Measurements from ENCODE around the gene LCAT. TPM values are rescaled to one million over a fixed set of nuclear protein-coding genes. Genes with fewer than 3 reads are reported as not detected.

LCAT gene
- total and polyA plus RNA-seq, 2 experiments from 2014 or later: 5.3 to 15.9 TPM

DNA sequence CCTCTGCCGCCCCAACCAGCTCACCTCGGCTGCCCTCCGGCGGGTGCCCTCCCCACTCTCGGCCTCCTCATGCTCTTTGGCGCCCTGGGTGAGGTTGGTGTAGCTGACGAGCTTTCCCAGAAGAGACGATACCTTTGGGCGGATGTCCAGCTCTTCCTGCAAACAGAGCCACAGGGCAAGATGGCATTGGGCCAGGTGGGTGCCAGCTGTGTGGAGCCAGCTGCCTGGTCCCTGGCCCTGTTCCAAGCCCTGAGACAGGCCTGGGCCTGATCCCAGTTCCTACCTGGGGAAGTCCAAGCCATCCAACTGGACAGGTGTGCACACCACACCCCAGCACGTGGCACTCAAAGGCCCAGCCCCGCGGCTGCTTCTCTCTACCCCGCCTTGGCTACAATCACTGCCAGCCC, 17.6 kb upstream of the LCAT start:
- Histone ChIP-seq H3K9me2 (ENCODE audit: insufficient read depth) (no peaks in the 10 kb centered on the region), H3K79me2 (ENCODE audit: insufficient read depth) (peaks cover 100% of the 10 kb centered on the region), H3K27me3 (replicated peaks; ENCODE audit: insufficient read depth) (no peaks in the 10 kb centered on the region), H3K4me3 (no peak overlapping the region), H3K9me3 (ENCODE audit: low read depth) (no peaks in the 10 kb centered on the region), H3K9ac (no peak overlapping the region), H4K20me1 (ENCODE audit: insufficient read depth) (0 out of 2 replicates have a peak, but pooled peaks cover 3% of the 10 kb centered on the region), H3K4me1 (ENCODE audit: insufficient read depth) (peaks cover 33% of the 10 kb centered on the region), H3K27ac (no peak overlapping the region), H2AFZ (no peak overlapping the region), H3K36me3 (ENCODE audit: low read depth) (peaks cover 30% of the 10 kb centered on the region), H3K4me2 (ENCODE audit: unreplicated experiment) (no peak overlapping the region), H3F3A (ENCODE audit: insufficient read depth) (peaks cover 16% of the 10 kb centered on the region)
- TF ChIP-seq EZH2phosphoT487 (IDR thresholded peaks at IDR 0.05; ENCODE audit: insufficient read depth, low read depth) (no peak), EZH2 (IDR thresholded peaks at IDR 0.05; ENCODE audit: insufficient read depth, poor library complexity, severe bottlenecking) (no peak)
- in situ Hi-C loops (cut with MboI): no loop called here
- DNase-seq: no peak
- 93 to 94% methylated on average over 13 of the region's 13 CpGs for WGBS, 2 experiments (ENCODE audit: low coverage in 1 of 2, low lambda C conversion rate in 2 of 2, missing lambda C conversion rate in 2 of 2)

DNA sequence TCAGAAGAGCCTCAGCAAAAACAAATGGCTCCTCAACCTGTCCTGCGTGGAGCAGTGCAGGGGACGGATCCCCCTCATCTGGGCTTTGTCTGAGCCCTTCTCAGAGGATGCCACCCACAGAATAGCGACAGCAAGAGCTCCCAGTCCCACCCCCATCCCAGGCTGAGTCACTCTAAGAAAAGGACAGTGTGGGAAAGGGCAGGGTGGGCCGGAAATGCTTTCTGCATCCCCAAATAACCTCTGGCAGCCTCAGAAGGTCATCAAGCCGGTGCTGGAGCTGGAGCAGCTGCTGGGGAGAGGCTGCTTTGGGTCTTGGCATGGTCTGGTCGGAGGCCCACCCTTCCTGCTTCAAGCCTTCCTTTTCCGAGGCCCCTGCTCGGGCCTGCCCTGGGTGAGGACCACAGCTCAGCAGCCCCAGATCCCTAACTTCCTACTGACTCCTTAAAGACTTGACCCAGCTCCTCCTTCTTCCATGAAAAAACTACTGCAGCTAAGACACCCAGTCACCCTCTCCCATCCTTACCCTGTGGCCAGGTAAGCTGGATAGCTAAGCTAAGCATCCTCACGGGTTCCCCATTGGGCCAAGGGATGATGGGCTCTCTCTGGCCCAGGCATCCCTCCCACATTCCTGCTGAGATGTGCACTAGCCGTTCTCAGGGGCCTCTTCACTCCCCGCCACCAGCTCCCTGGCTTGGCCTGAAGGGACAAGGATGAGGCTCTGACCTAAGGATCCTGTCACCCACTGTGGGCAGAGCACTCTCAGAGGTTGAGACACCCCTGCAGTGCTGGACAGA, 15.8 kb upstream of the LCAT start:
- peak overlapping the region; percentile 55 for H3K9ac ChIP-seq
- H3K36me3 ChIP-seq (ENCODE audit: low read depth): peaks cover 42% of the 10 kb centered on the region
- H3K4me2 ChIP-seq (ENCODE audit: unreplicated experiment): peak overlapping the region; percentile 40
- in situ Hi-C loops (cut with MboI): no loop called here
- H3F3A ChIP-seq (ENCODE audit: insufficient read depth): peaks cover 12% of the 10 kb centered on the region; the same call in 1 of the 2 replicates
- H4K20me1 ChIP-seq (ENCODE audit: insufficient read depth): 0 out of 2 replicates have a peak, but pooled peaks cover 2% of the 10 kb centered on the region
- H3K9me3 ChIP-seq (ENCODE audit: low read depth): no peaks in the 10 kb centered on the region
- peaks cover 91% of the 10 kb centered on the region for H3K79me2 ChIP-seq (ENCODE audit: insufficient read depth)
- whole genome bisulfite sequencing, 2 experiments (ENCODE audit: low coverage in 1 of 2, low lambda C conversion rate in 2 of 2, missing lambda C conversion rate in 2 of 2): 32 to 33% methylated on average over 10 to 11 of the region's 11 CpGs
- no peak for TF ChIP-seq EZH2 (IDR thresholded peaks at IDR 0.05; ENCODE audit: insufficient read depth, poor library complexity, severe bottlenecking)
- TF ChIP-seq EZH2phosphoT487 (IDR thresholded peaks at IDR 0.05; ENCODE audit: insufficient read depth, low read depth): no peak
- H3K27me3 ChIP-seq (replicated peaks; ENCODE audit: insufficient read depth): no peaks in the 10 kb centered on the region
- no peaks in the 10 kb centered on the region for H3K9me2 ChIP-seq (ENCODE audit: insufficient read depth)
- H3K4me3 ChIP-seq: no peak overlapping the region
- H3K4me1 ChIP-seq (ENCODE audit: insufficient read depth): peaks cover 21% of the 10 kb centered on the region
- DNase-seq: peak; percentile 90
- peak overlapping the region; percentile 64 for H3K27ac ChIP-seq
- no peak overlapping the region for H2AFZ ChIP-seq

DNA sequence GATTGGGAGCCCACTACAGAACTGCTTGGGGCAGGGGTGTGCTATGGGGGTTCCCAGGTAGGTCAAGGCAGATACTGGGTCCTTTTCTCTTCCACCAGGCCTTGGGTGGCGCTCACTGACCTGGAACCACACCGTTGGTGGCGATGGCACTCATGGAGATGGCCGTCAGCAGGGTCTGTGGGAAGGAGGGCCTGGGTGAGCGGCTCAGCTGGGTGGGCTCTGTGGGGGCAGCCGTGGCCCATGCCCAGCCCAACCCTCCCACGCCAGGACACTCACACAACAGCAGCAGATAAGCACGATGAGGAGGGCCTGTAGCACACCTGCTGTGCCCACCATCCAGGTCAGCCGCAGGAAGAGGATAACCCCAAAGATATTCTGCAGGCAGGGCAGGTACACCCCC, 13.7 kb upstream of the LCAT start:
- no peaks in the 10 kb centered on the region for H3K9me3 ChIP-seq (ENCODE audit: low read depth)
- no peak overlapping the region for H3K27ac ChIP-seq
- H3K4me2 ChIP-seq (ENCODE audit: unreplicated experiment): no peak overlapping the region
- no peaks in the 10 kb centered on the region for H3K27me3 ChIP-seq (replicated peaks; ENCODE audit: insufficient read depth)
- peaks cover 48% of the 10 kb centered on the region for H3K36me3 ChIP-seq (ENCODE audit: low read depth)
- in situ Hi-C loops (cut with MboI): no loop called here
- peaks cover 15% of the 10 kb centered on the region for H3F3A ChIP-seq (ENCODE audit: insufficient read depth)
- 94 to 98% methylated on average over 6 to 9 of the region's 9 CpGs for WGBS, 2 experiments (ENCODE audit: low coverage in 1 of 2, low lambda C conversion rate in 2 of 2, missing lambda C conversion rate in 2 of 2)
- peaks cover 21% of the 10 kb centered on the region for H3K4me1 ChIP-seq (ENCODE audit: insufficient read depth)
- no peak overlapping the region for H3K4me3 ChIP-seq
- no peak for DNase-seq
- H3K79me2 ChIP-seq (ENCODE audit: insufficient read depth): peaks cover 70% of the 10 kb centered on the region
- no peak overlapping the region for H3K9ac ChIP-seq
- TF ChIP-seq EZH2phosphoT487 (IDR thresholded peaks at IDR 0.05; ENCODE audit: insufficient read depth, low read depth): no peak
- no peak for TF ChIP-seq EZH2 (IDR thresholded peaks at IDR 0.05; ENCODE audit: insufficient read depth, poor library complexity, severe bottlenecking)
- H4K20me1 ChIP-seq (ENCODE audit: insufficient read depth): no peaks in the 10 kb centered on the region
- no peaks in the 10 kb centered on the region for H3K9me2 ChIP-seq (ENCODE audit: insufficient read depth)
- no peak overlapping the region for H2AFZ ChIP-seq

DNA sequence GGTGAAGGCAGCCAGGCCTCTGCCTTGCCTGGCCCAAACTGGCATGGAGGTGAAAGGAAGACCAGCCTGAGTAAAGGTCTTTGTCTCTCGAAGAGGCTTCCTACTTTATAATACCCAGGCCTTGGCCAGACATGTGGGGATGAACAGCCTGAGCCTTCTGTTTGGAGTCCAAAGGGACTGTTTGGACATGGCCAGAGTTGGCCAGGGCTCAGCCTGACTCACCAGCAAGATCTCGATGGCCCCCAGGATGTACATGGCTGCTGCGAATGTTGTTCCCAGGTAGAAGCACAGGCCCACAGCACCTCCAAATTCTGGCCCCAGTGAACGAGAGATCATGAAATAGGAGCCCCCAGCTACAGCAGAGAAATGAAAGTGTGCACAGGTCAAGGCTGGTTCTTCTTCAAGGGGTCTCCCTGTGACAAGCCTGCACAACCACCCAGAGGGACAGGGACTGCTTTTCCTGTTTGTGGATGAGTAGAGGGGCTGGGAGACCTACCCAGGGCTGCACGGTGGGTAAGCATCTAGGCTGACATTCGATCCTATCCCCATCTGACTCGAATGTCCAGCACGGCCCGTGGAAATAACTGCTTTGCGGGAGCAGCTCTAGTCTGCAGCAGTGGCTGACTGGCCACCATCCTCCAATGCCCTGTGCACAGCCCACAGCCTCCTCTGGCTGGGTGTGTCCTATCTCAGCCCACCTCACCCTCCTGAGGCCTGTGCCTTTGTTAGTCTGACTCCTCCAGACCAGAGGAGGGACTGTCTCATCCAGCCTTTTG, 10.7 kb upstream of the LCAT start:
- Histone ChIP-seq H3K79me2 (ENCODE audit: insufficient read depth) (peaks cover 40% of the 10 kb centered on the region), H3K4me2 (ENCODE audit: unreplicated experiment) (no peak overlapping the region), H3K9me2 (ENCODE audit: insufficient read depth) (no peaks in the 10 kb centered on the region), H4K20me1 (ENCODE audit: insufficient read depth) (no peaks in the 10 kb centered on the region), H3K27ac (no peak overlapping the region), H3K4me1 (ENCODE audit: insufficient read depth) (peaks cover 10% of the 10 kb centered on the region), H3K27me3 (replicated peaks; ENCODE audit: insufficient read depth) (no peaks in the 10 kb centered on the region), H3F3A (ENCODE audit: insufficient read depth) (peaks cover 3% of the 10 kb centered on the region; the same call in 1 of the 2 replicates), H3K9ac (no peak overlapping the region), H3K4me3 (no peak overlapping the region), H2AFZ (no peak overlapping the region), H3K9me3 (ENCODE audit: low read depth) (no peaks in the 10 kb centered on the region), H3K36me3 (ENCODE audit: low read depth) (peaks cover 38% of the 10 kb centered on the region; the same call in 1 of the 2 replicates)
- DNase-seq: no peak
- no peak for TF ChIP-seq EZH2 (IDR thresholded peaks at IDR 0.05; ENCODE audit: insufficient read depth, poor library complexity, severe bottlenecking)
- WGBS, 2 experiments (ENCODE audit: low coverage in 1 of 2, low lambda C conversion rate in 2 of 2, missing lambda C conversion rate in 2 of 2): 86 to 88% methylated on average over 10 of the region's 10 CpGs
- in situ Hi-C loops (cut with MboI): no loop called here
